NCI-H774 (cell line): ENCODE results near the gene CPNE8.

Experiments used
- DNase-seq: peaks from one replicate; lab custom pipeline; 2025; lab: John Stamatoyannopoulos, UW

Gene CPNE8

GRCh38 chr12:38633511-38633910 is 271.9 kb downstream of the CPNE8 start:
- DNase-seq, result no peak

GRCh38 chr12:38629064-38629463 is 276.3 kb downstream of the CPNE8 start:
- DNase-seq, result no peak

DNA sequence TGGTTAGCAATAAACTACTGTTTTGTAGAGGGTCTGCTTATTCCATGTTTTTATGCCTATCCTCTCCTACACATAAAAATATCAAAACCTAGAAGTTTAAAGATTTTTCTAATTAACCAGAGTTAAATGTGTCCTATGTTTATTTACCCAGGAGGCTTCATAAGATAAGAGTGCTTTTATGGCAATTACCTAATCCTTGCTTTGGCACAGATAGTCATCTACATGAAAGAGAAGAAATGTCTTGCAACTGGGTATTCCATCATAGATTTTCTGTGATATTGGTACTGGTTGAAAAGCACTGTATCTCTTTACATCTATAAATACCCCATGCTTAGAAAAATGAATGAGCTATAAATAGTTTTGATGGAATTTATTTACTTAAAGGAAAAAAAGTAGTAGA is 277.1 kb downstream of the CPNE8 start:
- no peak for DNase-seq

GRCh38 chr12:38625306-38625705 is 280.1 kb downstream of the CPNE8 start:
- no peak for DNase-seq

DNA sequence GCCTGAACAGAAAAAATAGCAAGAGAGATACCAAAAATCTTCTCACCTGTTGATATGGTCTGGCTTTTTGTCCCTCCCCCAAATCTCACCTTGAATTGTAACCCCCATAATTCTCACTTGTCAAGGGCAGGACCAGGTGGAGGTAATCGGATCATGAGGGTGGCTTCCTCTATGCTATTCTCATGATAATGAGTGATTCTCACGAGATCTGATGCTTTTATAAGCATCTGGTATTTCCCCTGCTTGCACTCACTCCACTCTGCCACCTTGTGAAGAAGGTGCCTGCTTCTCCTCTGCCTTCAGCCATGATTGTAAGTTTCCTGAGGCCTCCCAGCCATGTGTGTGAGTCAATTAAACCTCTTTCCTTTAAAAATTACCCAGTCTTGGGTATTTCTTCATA is 291.2 kb downstream of the CPNE8 start:
- DNase-seq, result no peak

DNA sequence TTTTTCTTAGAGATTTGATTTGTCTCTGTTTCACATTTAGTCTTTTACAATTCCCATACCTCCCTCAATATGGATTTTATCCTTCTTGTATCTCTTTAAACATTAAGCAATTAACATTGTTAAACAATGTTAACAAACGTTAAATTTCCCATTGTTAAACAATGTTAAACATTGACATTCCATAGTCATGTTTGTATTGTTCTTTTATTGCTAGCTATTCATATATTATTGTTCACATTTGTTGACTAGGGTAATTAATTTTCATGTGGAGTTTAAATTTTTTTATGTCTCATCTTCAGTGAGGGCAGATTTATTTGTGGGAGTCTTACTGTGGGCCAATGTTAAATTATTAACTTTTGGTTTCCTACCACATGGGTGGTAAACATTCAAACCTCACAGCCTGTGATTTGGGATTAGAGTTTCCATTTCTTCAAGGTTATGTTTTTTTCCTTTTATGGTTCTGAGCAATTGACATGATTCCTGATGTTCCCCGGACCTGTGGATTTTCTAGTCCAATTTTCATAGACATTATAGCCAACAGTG is 294.5 kb downstream of the CPNE8 start:
- DNase-seq, result no peak

GRCh38 chr12:38607295-38607694 is 298.1 kb downstream of the CPNE8 start:
- no peak for DNase-seq
